K562 (cell line): ENCODE results near the gene TBC1D32. TPM values are rescaled to one million over a fixed set of nuclear protein-coding genes. Genes with fewer than 3 reads are reported as not detected.
A peak's percentile ranks its signal among the peaks of the same experiment; 100 is the strongest.

ENCODE experiments used
- ATAC-seq: fragments of 200-7000 bp; cut with Tn5 transposase; 3 replicates; pipeline ENCODE4 v1.9.1; 2020; ENCODE audit warnings: moderate library complexity
- BruUV-seq: library from RNA; stranded (reverse); fragments of 400-500 nt; replicated peaks from 2 replicates; lab custom pipeline; 2021; lab: Mats Ljungman, UMichigan
- CTCF ChIA-PET: fragments of 300-600 bp; formaldehyde crosslinking; extraction: SDS; loops from one replicate; lab custom pipeline; 2021; ENCODE audit warnings: low intra/inter-chr PET ratio; lab: Yijun Ruan, JAX
- POLR2A ChIA-PET: fragments of 300-600, 350-650 bp; sonication (Branson Sonifier 250); formaldehyde crosslinking; extraction: SDS; loops from one replicate; lab custom pipeline; 2021; ENCODE audit warnings: antibody characterized with exemption, inconsistent platforms; lab: Yijun Ruan, JAX
- DNase-seq, 4 experiments: peaks; one replicate each; pipeline versions ENCODE4 v3.0.0 to v3.0.0-alpha.2; 2011 to 2018; ENCODE audit warnings: low spot score in 3 of 4, mixed read lengths in 3 of 4; ENCODE audit errors: extremely low read depth in 1 of 4
- FAIRE-seq: peaks from 2 replicates; lab custom pipeline; 2011; peaks lifted over from hg19 to GRCh38; lab: Jason Lieb, UNC
- H2AFZ ChIP-seq: 2 replicates; pipeline ENCODE4 v1.6.0; 2011; ENCODE audit warnings: low read depth, low read length, control low read depth, inconsistent platforms
- H3K27ac ChIP-seq: fragments of 200-600 bp; 3 replicates; pipeline ENCODE4 v1.8.0; 2011; ENCODE audit warnings: low read depth, mild to moderate bottlenecking, control low read depth, inconsistent platforms, low read length, moderate library complexity, mixed read lengths; ENCODE audit errors: extremely low read depth
- H3K27me3 ChIP-seq, 2 experiments: fragments of 300-600 bp in 1 of 2; 2 replicates in 1 of 2; 3 replicates in 1 of 2; pipeline versions ENCODE4 v1.6.0 to v1.8.0; 2011; ENCODE audit warnings: inconsistent platforms in 2 of 2, low read length in 2 of 2, mild to moderate bottlenecking in 1 of 2, mixed read lengths in 1 of 2, moderate library complexity in 1 of 2; ENCODE audit not compliant: control insufficient read depth in 2 of 2, insufficient read depth in 2 of 2
- H3K36me3 ChIP-seq: fragments of 300-600 bp; 3 replicates; pipeline ENCODE4 v1.8.0; 2011; ENCODE audit warnings: mild to moderate bottlenecking, low read length, inconsistent platforms; ENCODE audit not compliant: control insufficient read depth, insufficient read depth
- H3K4me1 ChIP-seq, 2 experiments: fragments of 200-600 bp in 1 of 2; replicated peaks in 1 of 2; 2 replicates in 1 of 2; 3 replicates in 1 of 2; pipeline versions ENCODE4 v1.5.1 to v1.8.0; 2011; ENCODE audit warnings: inconsistent platforms in 2 of 2, low read length in 2 of 2, mild to moderate bottlenecking in 1 of 2, mixed read lengths in 1 of 2, moderate library complexity in 1 of 2; ENCODE audit not compliant: control insufficient read depth in 2 of 2, insufficient read depth in 2 of 2
- H3K4me2 ChIP-seq: 2 replicates; pipeline ENCODE4 v1.6.1; 2011; ENCODE audit warnings: low read length, control low read depth, inconsistent platforms, mixed read lengths; ENCODE audit not compliant: insufficient read depth
- H3K4me3 ChIP-seq: fragments of 200-600 bp; sonication (generic), shearing (Covaris generic); 2 replicates; pipeline ENCODE4 v1.5.1; 2016; ENCODE audit warnings: control low read depth, inconsistent platforms
- H3K79me2 ChIP-seq: fragments of 200-600 bp; 3 replicates; pipeline ENCODE4 v1.8.0; 2011; ENCODE audit warnings: low read length, inconsistent platforms; ENCODE audit not compliant: control insufficient read depth, insufficient read depth
- H3K9ac ChIP-seq, 2 experiments: 2 replicates each; pipeline versions ENCODE4 v1.6.0 to v1.6.1; 2011; ENCODE audit warnings: low read depth in 2 of 2, low read length in 2 of 2, control low read depth in 1 of 2, inconsistent platforms in 1 of 2, mild to moderate bottlenecking in 1 of 2, mixed read lengths in 1 of 2; ENCODE audit not compliant: insufficient read depth in 1 of 2
- H3K9me1 ChIP-seq: one replicate; pipeline ENCODE4 v1.6.0; 2011; ENCODE audit warnings: inconsistent platforms, mild to moderate bottlenecking, low read length, moderate library complexity; ENCODE audit not compliant: control insufficient read depth, insufficient read depth
- H3K9me3 ChIP-seq: replicated peaks from 2 replicates; pipeline ENCODE4 v1.5.1; 2011; ENCODE audit warnings: low read depth, low read length, inconsistent platforms; ENCODE audit not compliant: control insufficient read depth, insufficient read depth
- H4K20me1 ChIP-seq: replicated peaks from 2 replicates; pipeline ENCODE4 v1.6.1; 2011; ENCODE audit warnings: low read length, inconsistent platforms, mixed read lengths; ENCODE audit not compliant: control insufficient read depth, insufficient read depth
- FOXK2 ChIP-seq, 2 experiments: fragments of 450-650 bp; IDR thresholded peaks in 1 of 2; conservative IDR thresholded peaks in 1 of 2; 2 replicates each; pipeline ENCODE4 v1.6.1; 2016; ENCODE audit warnings: low read depth in 2 of 2, mild to moderate bottlenecking in 1 of 2
- NCOA1 ChIP-seq: fragments of 450-650 bp; IDR thresholded peaks from 2 replicates; pipeline ENCODE4 v1.6.1; 2016; ENCODE audit warnings: low read depth
- RAD21 ChIP-seq, 2 experiments: fragments of 250-450 bp in 1 of 2; fragments of 450-650 bp in 1 of 2; sonication (Bioruptor Pico) in 1 of 2; formaldehyde crosslinking in 1 of 2; IDR thresholded peaks in 1 of 2; conservative IDR thresholded peaks in 1 of 2; 2 replicates each; pipeline versions ENCODE4 v1.4.0 to v1.8.0; 2020 to 2022; ENCODE audit warnings: mild to moderate bottlenecking in 2 of 2, moderate library complexity in 1 of 2
- REST ChIP-seq, 2 experiments: fragments of 450-650 bp; formaldehyde crosslinking in 1 of 2; IDR thresholded peaks; 2 replicates each; pipeline versions ENCODE4 v1.4.0 to v1.6.1; 2014 to 2020; ENCODE audit warnings: mild to moderate bottlenecking in 2 of 2, borderline replicate concordance in 1 of 2, low read depth in 1 of 2
- SMC3 ChIP-seq: conservative IDR thresholded peaks from 2 replicates; pipeline ENCODE4 v1.6.1; 2011; ENCODE audit warnings: low read depth, low read length, improper control_type of control experiment; ENCODE audit not compliant: insufficient read depth
- WGBS: fragments of 100-300 bp; shearing (Covaris generic); methylation state at CpG from one replicate; pipeline ENCODE4 v1.1.6; 2016; ENCODE audit warnings: low coverage, mixed read lengths; ENCODE audit not compliant: insufficient coverage; ENCODE audit errors: missing lambda C conversion rate; 5-methylcytosine and 5-hydroxymethylcytosine counted together
- in situ Hi-C: fragments of 300-500 bp; cut with MboI; formaldehyde crosslinking; loops from 4 replicates; pipeline ENCODE4 v1.15.0; 2018; ENCODE audit warnings: inconsistent platforms, mixed read lengths
- intact Hi-C: fragments of 100-400 bp; cut with micrococcal nuclease; formaldehyde crosslinking; loops from 2 replicates; pipeline ENCODE4 v1.14.2; 2022
- polyA plus RNA-seq, 8 experiments: library from polyadenylated mRNA; depleted of rRNA in 4 of 8; stranded (reverse) in 5 of 8; unstranded in 3 of 8; fragments of >200 nt; fragmentation: Nextera tagmentation in 2 of 8; fragmentation: Illumina TruSeq in 1 of 8; extraction: Ambion mirVana in 2 of 8; extraction: Trizol in 1 of 8; gene quantifications; 2 replicates each; pipeline versions ENCODE4 v1.2.1 to v1.2.3, GENCODE V29; 2011 to 2014; ENCODE audit warnings: inconsistent platforms in 1 of 8, missing spikeins in 1 of 8
- total RNA-seq, 7 experiments: library from RNA; depleted of rRNA in 6 of 7; stranded (reverse); fragments of >200 nt in 6 of 7; fragmentation: Illumina TruSeq in 2 of 7; extraction: Trizol in 2 of 7; gene quantifications; 2 replicates each; pipeline versions ENCODE4 v1.2.1 to v1.2.3, GENCODE V29; 2011 to 2021; ENCODE audit warnings: low replicate concordance in 1 of 7
- TF ChIP-seq, protein P1 (sequence below), 3 experiments: IDR thresholded peaks in 2 of 3; conservative IDR thresholded peaks in 1 of 3; 2 replicates each; pipeline ENCODE4 v1.5.1; 2011 to 2012; ENCODE audit warnings: low read length in 3 of 3, mild to moderate bottlenecking in 3 of 3, control low read depth in 2 of 3, improper control_type of control experiment in 1 of 3, inconsistent platforms in 1 of 3, low read depth in 1 of 3, mixed read lengths in 1 of 3, moderate library complexity in 1 of 3; ENCODE audit not compliant: insufficient read depth in 2 of 3

The TBC1D32 gene
- total and polyA plus RNA-seq, 9 of the 15 experiments (the other 6 are each of a cell fraction or from before 2014, with no cell fraction given) = 2.5 to 9.6 (median 3.9) TPM

DNA sequence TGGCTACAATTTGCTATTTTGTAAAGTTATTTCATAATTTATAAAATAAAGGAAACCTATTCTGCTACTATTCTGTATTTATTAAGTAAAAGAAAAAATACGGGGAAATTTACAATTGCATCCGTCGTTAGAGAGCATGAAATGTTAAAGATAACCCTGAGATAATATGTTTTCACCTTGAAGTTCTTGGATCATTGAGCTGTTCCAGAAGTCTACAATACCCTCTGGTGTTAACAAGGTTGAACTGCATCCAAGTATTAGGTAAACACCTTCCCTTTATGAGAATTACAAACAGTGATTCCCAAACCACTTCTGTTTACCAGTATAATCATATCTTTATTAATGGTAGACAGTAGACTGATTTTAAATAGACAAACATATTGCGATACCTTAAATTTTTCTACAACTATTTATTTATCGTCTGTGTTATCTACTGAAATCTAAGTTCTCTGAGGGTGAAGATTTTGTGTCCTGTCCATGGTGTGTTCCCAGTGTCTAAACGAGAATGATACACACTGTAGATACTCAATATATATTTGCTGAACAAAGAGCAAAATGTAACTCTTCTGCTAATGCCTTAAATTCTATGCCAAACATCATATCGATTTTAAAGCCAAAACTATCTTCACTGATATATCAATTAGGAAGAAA lies 28.2 kb downstream of the TBC1D32 start:
- no peaks in the 10 kb centered on the region for H4K20me1 ChIP-seq
- no peaks in the 10 kb centered on the region for H3K36me3 ChIP-seq
- no peaks in the 10 kb centered on the region for H3K79me2 ChIP-seq
- ATAC-seq (peak; percentile 86), DNase-seq (peak; percentile 16 to 52 (median 23)), FAIRE-seq (peak; percentile 76)
- H3K27me3 ChIP-seq = no peaks in the 10 kb centered on the region
- no peak overlapping the region for H2AFZ ChIP-seq
- H3K4me2 ChIP-seq = no peak overlapping the region
- H3K27ac ChIP-seq = no peak overlapping the region
- CTCF ChIA-PET = interaction anchor here (1.2 to 2.4 kb wide), 2 partner anchors 95 to 251 kb away, joined by 3 to 18 read pairs; no protein-coding TSS in a partner anchor
- no TSS peak for BruUV-seq
- H3K9me1 ChIP-seq = no peaks in the 10 kb centered on the region
- POLR2A ChIA-PET = no interaction called here
- H3K4me1 ChIP-seq = no peaks in the 10 kb centered on the region
- 5% methylated on average over 7 of the region's 7 CpGs for WGBS
- no peaks in the 10 kb centered on the region for H3K9me3 ChIP-seq
- H3K4me3 ChIP-seq = no peak overlapping the region
- in situ Hi-C loops (no loop called here), intact Hi-C loops (loop anchor here (1.0 to 2.0 kb wide), 2 partner anchors 251 to 1563 kb away; no protein-coding TSS in a partner anchor)
- TF ChIP-seq FOXK2 (conservative IDR thresholded peaks at IDR 0.05 in 1 of 2, IDR thresholded peaks at IDR 0.05 in 1 of 2; ENCODE audit: low read depth in 2 of 2) (peak in 1 of 2 experiments; percentile 27; a peak in 2 of 4 replicates), RAD21 (CRISPR knock-in tag; conservative IDR thresholded peaks at IDR 0.05 in 1 of 2, IDR thresholded peaks at IDR 0.05 in 1 of 2) (peak; percentile 71 to 86), SMC3 (peak; percentile 55), REST (IDR thresholded peaks at IDR 0.05; ENCODE audit: borderline replicate concordance) (peak; percentile 54; the same call in 1 of the 2 replicates), REST (CRISPR knock-in tag; IDR thresholded peaks at IDR 0.05; ENCODE audit: low read depth) (no peak), NCOA1 (no peak)
- TF ChIP-seq, protein P1, sequence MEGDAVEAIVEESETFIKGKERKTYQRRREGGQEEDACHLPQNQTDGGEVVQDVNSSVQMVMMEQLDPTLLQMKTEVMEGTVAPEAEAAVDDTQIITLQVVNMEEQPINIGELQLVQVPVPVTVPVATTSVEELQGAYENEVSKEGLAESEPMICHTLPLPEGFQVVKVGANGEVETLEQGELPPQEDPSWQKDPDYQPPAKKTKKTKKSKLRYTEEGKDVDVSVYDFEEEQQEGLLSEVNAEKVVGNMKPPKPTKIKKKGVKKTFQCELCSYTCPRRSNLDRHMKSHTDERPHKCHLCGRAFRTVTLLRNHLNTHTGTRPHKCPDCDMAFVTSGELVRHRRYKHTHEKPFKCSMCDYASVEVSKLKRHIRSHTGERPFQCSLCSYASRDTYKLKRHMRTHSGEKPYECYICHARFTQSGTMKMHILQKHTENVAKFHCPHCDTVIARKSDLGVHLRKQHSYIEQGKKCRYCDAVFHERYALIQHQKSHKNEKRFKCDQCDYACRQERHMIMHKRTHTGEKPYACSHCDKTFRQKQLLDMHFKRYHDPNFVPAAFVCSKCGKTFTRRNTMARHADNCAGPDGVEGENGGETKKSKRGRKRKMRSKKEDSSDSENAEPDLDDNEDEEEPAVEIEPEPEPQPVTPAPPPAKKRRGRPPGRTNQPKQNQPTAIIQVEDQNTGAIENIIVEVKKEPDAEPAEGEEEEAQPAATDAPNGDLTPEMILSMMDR (IDR thresholded peaks at IDR 0.05 in 2 of 3, conservative IDR thresholded peaks at IDR 0.05 in 1 of 3; ENCODE audit: insufficient read depth in 2 of 3, low read depth in 1 of 3, low read length in 3 of 3) = peak; percentile 26 to 64 (median 33); a peak in 3 of 6 replicates
- H3K9ac ChIP-seq = no peak overlapping the region
